ENCODE results near the gene MT1M. TPM values are rescaled to one million over a fixed set of nuclear protein-coding genes. Genes with fewer than 3 reads are reported as not detected.
A peak's percentile ranks its signal among the peaks of the same experiment; 100 is the strongest.

MT1M gene
- total and polyA plus RNA-seq, 4 donors: 4.0 to 10.5 (median 5.4) TPM

GRCh38 chr16:56679078-56679730, 46.7 kb downstream of the MT1M start:
- Histone ChIP-seq H3K9me3 (ENCODE audit: control insufficient read depth, insufficient read depth, low read length) (no peaks in the 10 kb centered on the region), H3K27me3 (ENCODE audit: control insufficient read depth, insufficient read depth, low read length) (peaks cover 26% of the 10 kb centered on the region), H3K27ac (ENCODE audit: low read depth, low read length) (no peak overlapping the region), H3K36me3 (ENCODE audit: control insufficient read depth, insufficient read depth, low read length) (no peaks in the 10 kb centered on the region), H3K4me1 (ENCODE audit: control insufficient read depth, insufficient read depth, low read length) (peaks cover 34% of the 10 kb centered on the region), H3K4me3 (ENCODE audit: low read depth, low read length) (no peak overlapping the region)
- 100% methylated on average over 1 of the region's 3 CpGs for WGBS (ENCODE audit: insufficient coverage)
- DNase-seq (ENCODE audit: low read depth in 4 of 6, low spot score in 6 of 6): no peak

- Histone ChIP-seq H3K27ac (ENCODE audit: low read depth, low read length) (no peak overlapping the region), H3K27me3 (ENCODE audit: control insufficient read depth, insufficient read depth, low read length) (peaks cover 26% of the 10 kb centered on the region)
- 75% methylated on average over 3 of the region's 6 CpGs for WGBS (ENCODE audit: insufficient coverage)
Observed at GRCh38 chr16:56679818-56680217, 47.4 kb downstream of the MT1M start.

GRCh38 chr16:56681939-56682702, 49.7 kb downstream of the MT1M start, which contains the start of gene MT1X:
TSS of gene MT1X (plus strand) at chr16:56682470. CDS start at chr16:56682541, 71 bp downstream.
- Histone ChIP-seq H3K9me3 (ENCODE audit: control insufficient read depth, insufficient read depth, low read length) (peaks cover 2% of the 10 kb centered on the region), H3K4me1 (ENCODE audit: control insufficient read depth, insufficient read depth, low read length) (peaks cover 33% of the 10 kb centered on the region), H3K27me3 (ENCODE audit: control insufficient read depth, insufficient read depth, low read length) (peaks cover 5% of the 10 kb centered on the region), H3K4me3 (ENCODE audit: low read depth, low read length) (peak within 1 kb of the TSS; percentile 62), H3K36me3 (ENCODE audit: control insufficient read depth, insufficient read depth, low read length) (no peaks in the 10 kb centered on the region), H3K27ac (ENCODE audit: low read depth, low read length) (peak within 1 kb of the TSS; percentile 58)
- peak; percentile 53 to 94 (median 63) for DNase-seq (ENCODE audit: low read depth in 4 of 6, low spot score in 6 of 6)
- under 1% methylated on average over 43 of the region's 49 CpGs for WGBS (ENCODE audit: insufficient coverage)

More at GRCh38 chr16:56679818-56680217, 47.4 kb downstream of the MT1M start:
- H3K36me3 ChIP-seq (ENCODE audit: control insufficient read depth, insufficient read depth, low read length): no peaks in the 10 kb centered on the region
- DNase-seq (ENCODE audit: low read depth in 4 of 6, low spot score in 6 of 6): no peak
- H3K4me3 ChIP-seq (ENCODE audit: low read depth, low read length): no peak overlapping the region
- H3K4me1 ChIP-seq (ENCODE audit: control insufficient read depth, insufficient read depth, low read length): peaks cover 40% of the 10 kb centered on the region
- no peaks in the 10 kb centered on the region for H3K9me3 ChIP-seq (ENCODE audit: control insufficient read depth, insufficient read depth, low read length)

GRCh38 chr16:56682703-56683397, 50.4 kb downstream of the MT1M start:
- Histone ChIP-seq H3K36me3 (ENCODE audit: control insufficient read depth, insufficient read depth, low read length) (no peaks in the 10 kb centered on the region), H3K27me3 (ENCODE audit: control insufficient read depth, insufficient read depth, low read length) (no peaks in the 10 kb centered on the region), H3K4me3 (ENCODE audit: low read depth, low read length) (peak overlapping the region; percentile 62), H3K4me1 (ENCODE audit: control insufficient read depth, insufficient read depth, low read length) (peaks cover 33% of the 10 kb centered on the region), H3K27ac (ENCODE audit: low read depth, low read length) (no peak overlapping the region), H3K9me3 (ENCODE audit: control insufficient read depth, insufficient read depth, low read length) (peaks cover 2% of the 10 kb centered on the region)
- 38% methylated on average over 6 of the region's 8 CpGs for WGBS (ENCODE audit: insufficient coverage)
- DNase-seq (ENCODE audit: low read depth in 4 of 6, low spot score in 6 of 6): no peak

Other genes with a start within 250 kb of the MT1M start
- gene AMFR, start 207.1 kb upstream of the MT1M start, total RNA-seq: 100 to 1,000 TPM; 122 to 239 TPM
- 100 to 1,000 TPM; 124 to 133 TPM for gene AMFR, start 207.1 kb upstream of the MT1M start, polyA plus RNA-seq (ENCODE audit: insufficient read length in 2 of 2)
- 100 to 1,000 TPM in 1 of 2 donors, 10 to 100 TPM in 1; 96.8 to 151 TPM for gene NUDT21, start 181.3 kb upstream of the MT1M start, total RNA-seq
- 100 to 1,000 TPM in 1 of 2 donors, 10 to 100 TPM in 1; 79.7 to 103 TPM for gene NUDT21, start 181.3 kb upstream of the MT1M start, polyA plus RNA-seq (ENCODE audit: insufficient read length in 2 of 2)
- gene OGFOD1, start 181.1 kb upstream of the MT1M start, total RNA-seq: 10 to 100 TPM; 45.5 to 56.3 TPM
- gene OGFOD1, start 181.1 kb upstream of the MT1M start, polyA plus RNA-seq (ENCODE audit: insufficient read length in 2 of 2): 10 to 100 TPM; 35.1 to 39.7 TPM
- 100 to 1,000 TPM; 126 to 132 TPM for gene BBS2, start 112.6 kb upstream of the MT1M start, total RNA-seq
- 100 to 1,000 TPM in 1 of 2 donors, 10 to 100 TPM in 1; 94.8 to 101 TPM for gene BBS2, start 112.6 kb upstream of the MT1M start, polyA plus RNA-seq (ENCODE audit: insufficient read length in 2 of 2)
- gene MT4, start 67.6 kb upstream of the MT1M start, total RNA-seq: not detected
- gene MT4, start 67.6 kb upstream of the MT1M start, polyA plus RNA-seq (ENCODE audit: insufficient read length in 2 of 2): not detected
- gene MT3, start 43.1 kb upstream of the MT1M start, total RNA-seq: 10 to 100 TPM; 32.5 to 74.1 TPM
- gene MT3, start 43.1 kb upstream of the MT1M start, polyA plus RNA-seq (ENCODE audit: insufficient read length in 2 of 2): 100 to 1,000 TPM; 297 to 363 TPM
- gene MT2A, start 24.1 kb upstream of the MT1M start, total RNA-seq: 10 to 100 TPM in 1 of 2 donors, 1 to 10 TPM in 1; 5.6 to 22.2 TPM
- gene MT2A, start 24.1 kb upstream of the MT1M start, polyA plus RNA-seq (ENCODE audit: insufficient read length in 2 of 2): 10 to 100 TPM; 64.6 to 97.9 TPM
- 10 to 100 TPM; 29.5 to 37.0 TPM for gene MT1E, start 6.9 kb upstream of the MT1M start, total RNA-seq
- 10 to 100 TPM; 38.0 to 55.8 TPM for gene MT1E, start 6.9 kb upstream of the MT1M start, polyA plus RNA-seq (ENCODE audit: insufficient read length in 2 of 2)
- gene MT1A, start 6.0 kb downstream of the MT1M start, total RNA-seq: not detected
- gene MT1A, start 6.0 kb downstream of the MT1M start, polyA plus RNA-seq (ENCODE audit: insufficient read length in 2 of 2): not detected
- gene MT1B, start 19.2 kb downstream of the MT1M start, total RNA-seq: not detected
- 1 to 10 TPM in 1 of 2 donors, not detected in 1; 1.1 TPM for gene MT1B, start 19.2 kb downstream of the MT1M start, polyA plus RNA-seq (ENCODE audit: insufficient read length in 2 of 2)
- 1 to 10 TPM; 3.6 to 4.5 TPM for gene MT1F, start 25.3 kb downstream of the MT1M start, total RNA-seq
- gene MT1F, start 25.3 kb downstream of the MT1M start, polyA plus RNA-seq (ENCODE audit: insufficient read length in 2 of 2): 10 to 100 TPM; 21.4 to 31.0 TPM
- 1 to 10 TPM; 1.7 to 1.9 TPM for gene MT1G, start 35.4 kb downstream of the MT1M start, total RNA-seq
- 1 to 10 TPM; 1.8 to 3.1 TPM for gene MT1G, start 35.4 kb downstream of the MT1M start, polyA plus RNA-seq (ENCODE audit: insufficient read length in 2 of 2)
- gene MT1H, start 37.2 kb downstream of the MT1M start, total RNA-seq: 1 to 10 TPM in 1 of 2 donors, not detected in 1; 1.1 TPM
- not detected for gene MT1H, start 37.2 kb downstream of the MT1M start, polyA plus RNA-seq (ENCODE audit: insufficient read length in 2 of 2)
- gene MT1X, start 49.8 kb downstream of the MT1M start, total RNA-seq: 10 to 100 TPM; 15.0 to 31.3 TPM
- 10 to 100 TPM; 20.7 to 29.1 TPM for gene MT1X, start 49.8 kb downstream of the MT1M start, polyA plus RNA-seq (ENCODE audit: insufficient read length in 2 of 2)
- gene NUP93, start 97.5 kb downstream of the MT1M start, total RNA-seq: 100 to 1,000 TPM; 103 to 128 TPM
- 100 to 1,000 TPM; 117 to 125 TPM for gene NUP93, start 97.5 kb downstream of the MT1M start, polyA plus RNA-seq (ENCODE audit: insufficient read length in 2 of 2)
- gene SLC12A3, start 232.5 kb downstream of the MT1M start, total RNA-seq: under 1 TPM; 0.11 to 0.20 TPM
- gene SLC12A3, start 232.5 kb downstream of the MT1M start, polyA plus RNA-seq (ENCODE audit: insufficient read length in 2 of 2): under 1 TPM; 0.11 to 0.22 TPM